ENCODE measurements around the gene SH2D3C. TPM values are rescaled to one million over a fixed set of nuclear protein-coding genes. Genes with fewer than 3 reads are reported as not detected.
A peak's percentile ranks its signal among the peaks of the same experiment; 100 is the strongest.

The SH2D3C gene
- total RNA-seq, 1 donor from 2014 or later: 1.9 TPM

- ATAC-seq: no peak
Observed at GRCh38 chr9:127717766-127718165, 60.7 kb downstream of the SH2D3C start.

- ATAC-seq: no peak
Observed at GRCh38 chr9:127716412-127716811, 62.1 kb downstream of the SH2D3C start.

GRCh38 chr9:127715470-127716337, 62.8 kb downstream of the SH2D3C start, which contains the start of the genes PTRH1 and TTC16:
PTRH1 (minus strand) TSS chr9:127715663; CDS start chr9:127715639, 24 bp downstream.
TTC16 (plus strand) TSS chr9:127716079; CDS start chr9:127716146, 67 bp downstream.
- peak; percentile 93 for ATAC-seq

GRCh38 chr9:127714951-127715469, 63.5 kb downstream of the SH2D3C start:
- peak; percentile 58 for ATAC-seq

GRCh38 chr9:127714020-127714750, 64.3 kb downstream of the SH2D3C start:
- ATAC-seq: no peak

- ATAC-seq: no peak
Observed at GRCh38 chr9:127712867-127713266, 65.6 kb downstream of the SH2D3C start.

- no peak for ATAC-seq
Observed at GRCh38 chr9:127712371-127712770, 66.1 kb downstream of the SH2D3C start.

GRCh38 chr9:127711831-127712274, 66.6 kb downstream of the SH2D3C start:
- ATAC-seq: no peak

- no peak for ATAC-seq
Observed at GRCh38 chr9:127711226-127711701, 67.2 kb downstream of the SH2D3C start.

- no peak for ATAC-seq
Observed at GRCh38 chr9:127710204-127710783, 68.2 kb downstream of the SH2D3C start.

- no peak for ATAC-seq
Observed at GRCh38 chr9:127708952-127709587, 69.4 kb downstream of the SH2D3C start.

GRCh38 chr9:127707766-127708165, 70.7 kb downstream of the SH2D3C start:
- peak; percentile 61 for ATAC-seq

GRCh38 chr9:127706836-127707241, 71.6 kb downstream of the SH2D3C start, which contains the start of gene CFAP157:
CFAP157 (plus strand) TSS chr9:127706988; CDS start chr9:127707032, 44 bp downstream.
- no peak for ATAC-seq

- no peak for ATAC-seq
Observed at GRCh38 chr9:127705577-127706379, 72.7 kb downstream of the SH2D3C start.

GRCh38 chr9:127703289-127703946, 75.0 kb downstream of the SH2D3C start:
- ATAC-seq: no peak

GRCh38 chr9:127700594-127701255, 77.7 kb downstream of the SH2D3C start:
- no peak for ATAC-seq

- no peak for ATAC-seq
Observed at GRCh38 chr9:127700140-127700539, 78.3 kb downstream of the SH2D3C start.

- ATAC-seq: peak; percentile 98
Observed at GRCh38 chr9:127698985-127699670, 79.3 kb downstream of the SH2D3C start.

GRCh38 chr9:127698386-127698785, 80.1 kb downstream of the SH2D3C start:
- ATAC-seq: no peak
